Panc1 (cell line): ENCODE results near the gene OSBPL5. TPM values are rescaled to one million over a fixed set of nuclear protein-coding genes. Genes with fewer than 3 reads are reported as not detected.
A peak's percentile ranks its signal among the peaks of the same experiment; 100 is the strongest.

ENCODE experiments used
- ATAC-seq: fragments of 200-7000 bp; cut with Tn5 transposase; 2 replicates; pipeline ENCODE4 v1.9.1; 2020; ENCODE audit warnings: mild to moderate bottlenecking, moderate library complexity
- BruUV-seq: library from RNA; stranded (reverse); fragments of 400-500 nt; replicated peaks from 2 replicates; lab custom pipeline; 2021; lab: Mats Ljungman, UMichigan
- CTCF ChIA-PET: fragments of 300-600 bp; sonication (Branson Sonifier 250); formaldehyde crosslinking; loops from one replicate; lab custom pipeline; 2022; ENCODE audit warnings: antibody characterized with exemption; lab: Charles Lee
- POLR2A ChIA-PET: fragments of 300-600 bp; sonication (Branson Sonifier 250); formaldehyde crosslinking; loops from one replicate; lab custom pipeline; 2022; ENCODE audit warnings: antibody characterized with exemption; lab: Charles Lee
- DNase-seq: peaks from one replicate; pipeline ENCODE4 v3.0.0-alpha.2; 2010; ENCODE audit warnings: low read depth, low spot score
- H3K27ac ChIP-seq: 2 replicates; pipeline ENCODE4 v1.5.1; 2011; ENCODE audit warnings: mild to moderate bottlenecking, low read length, inconsistent platforms
- H3K27me3 ChIP-seq: fragments of 200-500 bp; sonication (Bioruptor generic); 2 replicates; pipeline ENCODE4 v1.6.0; 2014; ENCODE audit warnings: low read length, inconsistent platforms; ENCODE audit not compliant: control insufficient read depth, insufficient read depth
- H3K36me3 ChIP-seq: fragments of 200-500 bp; sonication (Bioruptor generic); 2 replicates; pipeline ENCODE4 v1.5.1; 2014; ENCODE audit warnings: inconsistent platforms, mild to moderate bottlenecking, low read length, moderate library complexity; ENCODE audit not compliant: control insufficient read depth, insufficient read depth
- H3K4me1 ChIP-seq: 2 replicates; pipeline ENCODE4 v1.5.1; 2011; ENCODE audit warnings: inconsistent platforms, mild to moderate bottlenecking, low read length, moderate library complexity; ENCODE audit not compliant: control insufficient read depth, insufficient read depth
- H3K4me3 ChIP-seq, 2 experiments: 2 replicates each; pipeline ENCODE4 v1.5.1; 2011 to 2012; ENCODE audit warnings: low read depth in 2 of 2, low read length in 2 of 2, mild to moderate bottlenecking in 2 of 2, inconsistent platforms in 1 of 2, moderate library complexity in 1 of 2
- H3K9me3 ChIP-seq: fragments of 200-500 bp; sonication (Bioruptor generic); 2 replicates; pipeline ENCODE4 v1.5.1; 2014; ENCODE audit warnings: low read depth, mild to moderate bottlenecking, inconsistent platforms, low read length, moderate library complexity; ENCODE audit not compliant: control insufficient read depth, insufficient read depth
- POLR2AphosphoS5 ChIP-seq: IDR thresholded peaks from 2 replicates; pipeline ENCODE4 v1.6.1; 2012; ENCODE audit warnings: mild to moderate bottlenecking, low read depth, low read length, moderate library complexity
- SIN3A ChIP-seq: IDR thresholded peaks from 2 replicates; pipeline ENCODE4 v1.6.1; 2012; ENCODE audit warnings: low read depth, mild to moderate bottlenecking, low read length, moderate library complexity, borderline replicate concordance; ENCODE audit not compliant: insufficient read depth
- TCF7L2 ChIP-seq: IDR thresholded peaks from 2 replicates; pipeline ENCODE4 v1.6.1; 2011; ENCODE audit warnings: mild to moderate bottlenecking, low read depth, low read length, inconsistent platforms
- in situ Hi-C: cut with HindIII; loops from 2 replicates; pipeline ENCODE4 v1.10.0; 2016; ENCODE audit warnings: low sequenced_read_pairs, low pct_unique_long_range_greater_than_20kb
- intact Hi-C: fragments of 100-400 bp; cut with micrococcal nuclease; formaldehyde crosslinking; loops from one replicate; pipeline ENCODE4 v1.10.0; 2022; ENCODE audit not compliant: unreplicated experiment
- total RNA-seq: library from RNA; stranded (reverse); gene quantifications from one replicate; pipeline ENCODE4 v1.2.1, GENCODE V29; 2021; ENCODE audit not compliant: unreplicated experiment
- TF ChIP-seq, protein P1 (sequence below): fragments of 450-650 bp; IDR thresholded peaks from 2 replicates; pipeline ENCODE4 v1.5.1; 2017; ENCODE audit warnings: mild to moderate bottlenecking
- TF ChIP-seq, protein P2 (sequence below), 2 experiments: IDR thresholded peaks; 2 replicates each; pipeline ENCODE4 v1.6.1; 2011 to 2012; ENCODE audit warnings: low read depth in 2 of 2, control low read depth in 1 of 2, low read length in 1 of 2, mild to moderate bottlenecking in 1 of 2, moderate library complexity in 1 of 2; ENCODE audit not compliant: insufficient read depth in 1 of 2

Gene OSBPL5
- total RNA-seq, 1 experiment from 2014 or later = 20.2 TPM

DNA sequence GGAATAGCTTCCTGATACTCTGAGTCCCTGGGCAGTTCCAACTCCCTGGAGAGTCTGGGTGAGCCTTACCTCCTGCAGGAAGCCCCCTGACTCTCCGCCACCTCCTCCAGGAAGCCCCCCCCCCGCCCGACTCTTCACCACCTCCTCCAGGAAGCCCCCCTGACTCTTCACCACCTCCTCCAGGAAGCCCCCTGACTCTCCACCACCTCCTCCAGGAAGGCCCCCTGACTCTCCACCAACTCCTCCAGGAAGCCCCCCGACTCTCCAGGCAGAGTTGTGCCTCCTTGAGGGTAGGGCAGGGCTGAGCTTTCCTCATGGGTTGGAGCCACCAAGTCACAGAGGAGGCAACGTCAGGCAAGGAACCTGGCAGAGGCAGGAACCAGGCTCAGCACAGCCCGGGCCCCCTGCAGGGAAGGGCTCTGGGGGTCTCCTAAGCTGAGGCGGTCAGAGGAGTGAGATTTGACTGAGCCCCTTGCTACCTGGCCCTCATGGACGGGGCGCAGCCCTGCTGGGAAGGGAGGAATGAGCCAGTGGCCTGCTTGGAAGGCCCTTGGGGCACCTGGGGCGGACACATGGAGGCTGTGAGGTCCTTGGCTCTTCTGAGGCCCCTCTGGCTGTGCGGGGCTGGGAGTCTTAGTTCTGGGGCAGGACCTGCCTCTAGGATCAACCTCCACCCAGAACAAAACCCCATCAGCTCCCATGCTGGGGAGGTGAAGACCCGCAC, 35.4 kb upstream of the OSBPL5 start:
- no TSS peak for BruUV-seq
- intact Hi-C loops (no loop called here), in situ Hi-C loops (no loop called here)
- ChIA-PET CTCF (no interaction called here), POLR2A (no interaction called here)
- DNase-seq (no peak), ATAC-seq (no peak)
- H3K9me3 ChIP-seq = no peaks in the 10 kb centered on the region
- no peak overlapping the region for H3K27ac ChIP-seq
- no peaks in the 10 kb centered on the region for H3K36me3 ChIP-seq
- peaks cover 5% of the 10 kb centered on the region; the same call in 1 of the 2 replicates for H3K4me1 ChIP-seq
- H3K27me3 ChIP-seq = peaks cover 15% of the 10 kb centered on the region
- H3K4me3 ChIP-seq = no peak overlapping the region
- TF ChIP-seq, protein P1, sequence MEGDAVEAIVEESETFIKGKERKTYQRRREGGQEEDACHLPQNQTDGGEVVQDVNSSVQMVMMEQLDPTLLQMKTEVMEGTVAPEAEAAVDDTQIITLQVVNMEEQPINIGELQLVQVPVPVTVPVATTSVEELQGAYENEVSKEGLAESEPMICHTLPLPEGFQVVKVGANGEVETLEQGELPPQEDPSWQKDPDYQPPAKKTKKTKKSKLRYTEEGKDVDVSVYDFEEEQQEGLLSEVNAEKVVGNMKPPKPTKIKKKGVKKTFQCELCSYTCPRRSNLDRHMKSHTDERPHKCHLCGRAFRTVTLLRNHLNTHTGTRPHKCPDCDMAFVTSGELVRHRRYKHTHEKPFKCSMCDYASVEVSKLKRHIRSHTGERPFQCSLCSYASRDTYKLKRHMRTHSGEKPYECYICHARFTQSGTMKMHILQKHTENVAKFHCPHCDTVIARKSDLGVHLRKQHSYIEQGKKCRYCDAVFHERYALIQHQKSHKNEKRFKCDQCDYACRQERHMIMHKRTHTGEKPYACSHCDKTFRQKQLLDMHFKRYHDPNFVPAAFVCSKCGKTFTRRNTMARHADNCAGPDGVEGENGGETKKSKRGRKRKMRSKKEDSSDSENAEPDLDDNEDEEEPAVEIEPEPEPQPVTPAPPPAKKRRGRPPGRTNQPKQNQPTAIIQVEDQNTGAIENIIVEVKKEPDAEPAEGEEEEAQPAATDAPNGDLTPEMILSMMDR = no peak
- no peak for TF ChIP-seq TCF7L2
- TF ChIP-seq SIN3A = no peak
- TF ChIP-seq POLR2AphosphoS5 = no peak
- TF ChIP-seq, protein P2, sequence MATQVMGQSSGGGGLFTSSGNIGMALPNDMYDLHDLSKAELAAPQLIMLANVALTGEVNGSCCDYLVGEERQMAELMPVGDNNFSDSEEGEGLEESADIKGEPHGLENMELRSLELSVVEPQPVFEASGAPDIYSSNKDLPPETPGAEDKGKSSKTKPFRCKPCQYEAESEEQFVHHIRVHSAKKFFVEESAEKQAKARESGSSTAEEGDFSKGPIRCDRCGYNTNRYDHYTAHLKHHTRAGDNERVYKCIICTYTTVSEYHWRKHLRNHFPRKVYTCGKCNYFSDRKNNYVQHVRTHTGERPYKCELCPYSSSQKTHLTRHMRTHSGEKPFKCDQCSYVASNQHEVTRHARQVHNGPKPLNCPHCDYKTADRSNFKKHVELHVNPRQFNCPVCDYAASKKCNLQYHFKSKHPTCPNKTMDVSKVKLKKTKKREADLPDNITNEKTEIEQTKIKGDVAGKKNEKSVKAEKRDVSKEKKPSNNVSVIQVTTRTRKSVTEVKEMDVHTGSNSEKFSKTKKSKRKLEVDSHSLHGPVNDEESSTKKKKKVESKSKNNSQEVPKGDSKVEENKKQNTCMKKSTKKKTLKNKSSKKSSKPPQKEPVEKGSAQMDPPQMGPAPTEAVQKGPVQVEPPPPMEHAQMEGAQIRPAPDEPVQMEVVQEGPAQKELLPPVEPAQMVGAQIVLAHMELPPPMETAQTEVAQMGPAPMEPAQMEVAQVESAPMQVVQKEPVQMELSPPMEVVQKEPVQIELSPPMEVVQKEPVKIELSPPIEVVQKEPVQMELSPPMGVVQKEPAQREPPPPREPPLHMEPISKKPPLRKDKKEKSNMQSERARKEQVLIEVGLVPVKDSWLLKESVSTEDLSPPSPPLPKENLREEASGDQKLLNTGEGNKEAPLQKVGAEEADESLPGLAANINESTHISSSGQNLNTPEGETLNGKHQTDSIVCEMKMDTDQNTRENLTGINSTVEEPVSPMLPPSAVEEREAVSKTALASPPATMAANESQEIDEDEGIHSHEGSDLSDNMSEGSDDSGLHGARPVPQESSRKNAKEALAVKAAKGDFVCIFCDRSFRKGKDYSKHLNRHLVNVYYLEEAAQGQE (IDR thresholded peaks at IDR 0.05; ENCODE audit: insufficient read depth in 1 of 2, low read depth in 2 of 2, low read length in 1 of 2) = no peak

- no peak overlapping the region for H3K27ac ChIP-seq
- TF ChIP-seq, protein P1 = no peak
- TF ChIP-seq TCF7L2 = no peak
- no peak for TF ChIP-seq SIN3A
- TF ChIP-seq POLR2AphosphoS5 = no peak
- TF ChIP-seq, protein P2 (IDR thresholded peaks at IDR 0.05; ENCODE audit: insufficient read depth in 1 of 2, low read depth in 2 of 2, low read length in 1 of 2) = no peak
- ATAC-seq (peak; percentile 42), DNase-seq (no peak)
- intact Hi-C loops = no loop called here
- BruUV-seq = no TSS peak
- peaks cover 15% of the 10 kb centered on the region for H3K27me3 ChIP-seq
- no peaks in the 10 kb centered on the region for H3K36me3 ChIP-seq
- peaks cover 5% of the 10 kb centered on the region; the same call in 1 of the 2 replicates for H3K4me1 ChIP-seq
- CTCF ChIA-PET = no interaction called here
- no peak overlapping the region for H3K4me3 ChIP-seq
- in situ Hi-C loops = no loop called here
- no peaks in the 10 kb centered on the region for H3K9me3 ChIP-seq
- POLR2A ChIA-PET = no interaction called here
Observed at GRCh38 chr11:3199537-3200295, 34.6 kb upstream of the OSBPL5 start.
